Psoas muscle (tissue), 8 donors: ENCODE results near the gene RAD51B. TPM values are rescaled to one million over a fixed set of nuclear protein-coding genes. Genes with fewer than 3 reads are reported as not detected.

ENCODE experiments used
- ATAC-seq, 4 donors: fragments of 200-7000 bp; cut with Tn5 transposase; one replicate each; pipeline ENCODE4 v1.9.1; 2020; ENCODE audit warnings: moderate library complexity in 3 of 4, mild to moderate bottlenecking in 2 of 4
- DNase-seq, 2 donors: peaks; one replicate each; pipeline ENCODE4 v3.0.0-alpha.2; 2020
- H3K27ac ChIP-seq: fragments of 200-600 bp; one replicate; pipeline ENCODE4 v1.8.0; 2022
- H3K27me3 ChIP-seq, 3 donors: fragments of 200-600 bp in 1 of 3; one replicate each; pipeline versions ENCODE4 v1.6.1 to v1.8.0; 2013 to 2022; ENCODE audit warnings: low read length in 2 of 3, mild to moderate bottlenecking in 2 of 3, moderate library complexity in 1 of 3; ENCODE audit not compliant: insufficient read depth in 3 of 3
- H3K36me3 ChIP-seq, 2 donors: fragments of 200-600 bp in 1 of 2; one replicate each; pipeline versions ENCODE4 v1.6.1 to v1.8.0; 2013 to 2022; ENCODE audit warnings: low read depth in 1 of 2, mild to moderate bottlenecking in 1 of 2, moderate library complexity in 1 of 2; ENCODE audit not compliant: insufficient read depth in 1 of 2
- H3K4me1 ChIP-seq: fragments of 200-600 bp; one replicate; pipeline ENCODE4 v1.8.0; 2022
- H3K4me3 ChIP-seq: fragments of 200-600 bp; one replicate; pipeline ENCODE4 v1.8.0; 2022; ENCODE audit warnings: mild to moderate bottlenecking
- H3K9me3 ChIP-seq: fragments of 200-600 bp; one replicate; pipeline ENCODE4 v1.8.0; 2022
- WGBS, 3 donors: extraction: QIAGEN DNeasy Blood & Tissue Kit; methylation state at CpG; one replicate each; pipeline versions ENCODE4 v1.1.6 to v1.1.7; 2013; 5-methylcytosine and 5-hydroxymethylcytosine counted together
- intact Hi-C, 2 donors: fragments of 100-400 bp; cut with DNase I; formaldehyde crosslinking; loops; one replicate each; pipeline versions ENCODE4 v1.11.0 to v1.14.2; 2022
- polyA plus RNA-seq, 3 donors: library from polyadenylated mRNA; stranded (reverse); fragments of 200-250 nt; gene quantifications; one replicate each; pipeline ENCODE4 v1.2.3, GENCODE V29; 2013
- total RNA-seq, 4 donors: library from RNA; stranded (reverse); fragmentation: NEBNext Ultra II Directional in 2 of 4; extraction: Animal tissue kit (Norgen Biotek cat#: 25700) in 2 of 4; gene quantifications; one replicate each; pipeline versions ENCODE4 v1.2.1 to v1.2.4, GENCODE V29; 2021 to 2023
- TF ChIP-seq, protein P1 (sequence below): fragments of 200-600 bp; IDR thresholded peaks from one replicate; pipeline ENCODE4 v1.8.0; 2022; ENCODE audit warnings: antibody characterized with exemption
- donor health status: healthy with polysubstance abuse.
- donor health status: DM: no; HTN: no; CAD: no; lungs with moderate emphysema.
- donor health status: Bipolar disorder and iron deficiency.
- donor health status: healthy.
- donor health status: DM: yes; HTN: yes; CAD: no.
- donor health status: DM: no; HTN: no; CAD: no.
- donor health status: DM: no; HTN: no; CAD: no.
- donor health status: DM: yes; HTN: yes; CAD: no.

RAD51B gene
- total and polyA plus RNA-seq, 7 donors, result 0.60 to 7.2 (median 2.2) TPM

DNA sequence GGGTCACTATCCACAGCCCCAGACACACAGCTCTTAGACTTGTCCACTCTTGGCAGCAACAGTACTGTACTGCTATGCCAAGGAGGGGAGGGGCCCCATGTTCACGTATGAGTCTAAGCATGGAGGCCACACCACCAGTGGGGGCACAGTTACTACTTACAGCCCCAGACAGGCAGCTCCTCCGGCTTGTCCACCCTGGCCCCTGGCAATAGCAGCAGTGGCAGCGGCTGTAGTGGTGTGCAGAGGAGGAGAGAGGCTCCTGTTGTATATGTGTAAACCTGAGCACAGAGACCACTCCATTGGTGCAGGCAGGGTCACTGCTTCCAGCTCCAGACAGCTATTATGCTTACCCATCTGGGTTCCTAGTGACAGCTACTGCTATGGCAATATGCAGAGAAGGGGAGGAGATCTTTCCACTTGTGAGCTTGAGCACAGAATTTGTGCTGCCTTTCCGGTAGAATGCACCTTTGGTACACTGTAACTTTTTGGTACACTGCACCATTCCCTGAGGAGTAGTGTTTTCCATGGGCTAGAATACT is 113.2 kb downstream of the RAD51B start:
- no peak for ATAC-seq
- intact Hi-C loops, result loop anchor here in 1 of 2 donors (5.0 kb wide), 1 partner anchor 890 kb away; no protein-coding TSS in a partner anchor
- Histone ChIP-seq H3K27ac (no peak overlapping the region), H3K4me3 (no peak overlapping the region), H3K36me3 (no peaks in the 10 kb centered on the region), H3K4me1 (peaks cover 7% of the 10 kb centered on the region), H3K27me3 (no peaks in the 10 kb centered on the region), H3K9me3 (no peaks in the 10 kb centered on the region)
- TF ChIP-seq, protein P1, sequence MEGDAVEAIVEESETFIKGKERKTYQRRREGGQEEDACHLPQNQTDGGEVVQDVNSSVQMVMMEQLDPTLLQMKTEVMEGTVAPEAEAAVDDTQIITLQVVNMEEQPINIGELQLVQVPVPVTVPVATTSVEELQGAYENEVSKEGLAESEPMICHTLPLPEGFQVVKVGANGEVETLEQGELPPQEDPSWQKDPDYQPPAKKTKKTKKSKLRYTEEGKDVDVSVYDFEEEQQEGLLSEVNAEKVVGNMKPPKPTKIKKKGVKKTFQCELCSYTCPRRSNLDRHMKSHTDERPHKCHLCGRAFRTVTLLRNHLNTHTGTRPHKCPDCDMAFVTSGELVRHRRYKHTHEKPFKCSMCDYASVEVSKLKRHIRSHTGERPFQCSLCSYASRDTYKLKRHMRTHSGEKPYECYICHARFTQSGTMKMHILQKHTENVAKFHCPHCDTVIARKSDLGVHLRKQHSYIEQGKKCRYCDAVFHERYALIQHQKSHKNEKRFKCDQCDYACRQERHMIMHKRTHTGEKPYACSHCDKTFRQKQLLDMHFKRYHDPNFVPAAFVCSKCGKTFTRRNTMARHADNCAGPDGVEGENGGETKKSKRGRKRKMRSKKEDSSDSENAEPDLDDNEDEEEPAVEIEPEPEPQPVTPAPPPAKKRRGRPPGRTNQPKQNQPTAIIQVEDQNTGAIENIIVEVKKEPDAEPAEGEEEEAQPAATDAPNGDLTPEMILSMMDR, result no peak
- 77 to 83% (median 81%) methylated on average over 4 of the region's 4 CpGs for WGBS, 3 donors
- no peak for DNase-seq

DNA sequence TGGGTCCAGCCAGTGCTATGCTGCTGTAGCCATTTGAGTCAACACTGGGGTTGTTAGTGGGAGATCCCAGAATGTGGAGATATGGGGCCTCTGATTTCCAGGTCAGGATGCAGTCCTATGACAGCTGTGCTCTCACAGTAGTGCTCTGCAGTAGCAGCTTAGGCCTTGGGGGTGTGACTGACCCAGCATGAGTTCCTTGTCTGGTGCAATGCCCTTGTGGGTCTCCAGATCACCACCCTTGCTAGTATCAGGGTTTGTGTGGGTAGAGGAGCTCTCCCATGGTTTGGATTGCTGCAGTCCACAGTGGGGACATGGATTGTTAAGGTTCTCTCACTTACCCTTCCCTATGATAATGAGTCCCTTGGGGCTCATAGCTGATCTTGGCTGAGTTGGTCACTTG is 113.7 kb downstream of the RAD51B start:
- TF ChIP-seq, protein P1, result no peak
- no peaks in the 10 kb centered on the region for H3K27me3 ChIP-seq
- H3K4me1 ChIP-seq, result peaks cover 7% of the 10 kb centered on the region
- H3K9me3 ChIP-seq, result no peaks in the 10 kb centered on the region
- no peak for ATAC-seq
- DNase-seq, result no peak
- no peak overlapping the region for H3K4me3 ChIP-seq
- no peak overlapping the region for H3K27ac ChIP-seq
- no peaks in the 10 kb centered on the region for H3K36me3 ChIP-seq
- intact Hi-C loops, result loop anchor here in 1 of 2 donors (5.0 kb wide), 1 partner anchor 889 kb away; no protein-coding TSS in a partner anchor

- TF ChIP-seq, protein P1, result peak; percentile 78
- DNase-seq (no peak), ATAC-seq (peak; percentile 79 to 93 (median 86))
- WGBS, 3 donors, result 50 to 61% (median 56%) methylated on average over 1 of the region's 1 CpG
- intact Hi-C loops, result loop anchor here (2.0 to 5.0 kb wide), 2 partner anchors 883 to 888 kb away; no protein-coding TSS in a partner anchor
- H3K4me3 ChIP-seq, result no peak overlapping the region
- H3K27ac ChIP-seq, result peak overlapping the region; percentile 34
- H3K36me3 ChIP-seq, result no peaks in the 10 kb centered on the region
- H3K4me1 ChIP-seq, result peaks cover 7% of the 10 kb centered on the region
- no peaks in the 10 kb centered on the region for H3K9me3 ChIP-seq
- H3K27me3 ChIP-seq, result no peaks in the 10 kb centered on the region
Observed at GRCh38 chr14:67934087-67934486, 114.5 kb downstream of the RAD51B start.

DNA sequence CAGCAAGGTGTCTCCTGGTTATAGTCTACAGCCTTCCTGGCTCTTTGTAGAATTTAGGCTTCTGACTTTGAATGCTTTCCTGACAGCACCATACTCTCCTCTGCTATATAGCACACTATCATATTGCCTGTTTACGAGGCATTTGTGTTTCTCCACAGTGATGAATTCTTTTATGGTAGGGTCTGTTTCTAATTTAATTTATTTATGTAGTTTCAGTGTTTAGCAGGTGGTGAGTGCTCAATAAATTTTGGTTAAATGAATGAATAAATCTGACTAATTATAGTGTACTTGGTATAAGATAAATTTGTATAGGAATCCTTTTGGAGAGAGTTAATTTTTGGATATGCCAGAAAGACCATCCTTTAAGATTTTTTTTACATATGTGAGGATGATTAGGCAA is 115.3 kb downstream of the RAD51B start:
- ATAC-seq (no peak), DNase-seq (no peak)
- H3K27me3 ChIP-seq, result no peaks in the 10 kb centered on the region
- H3K27ac ChIP-seq, result peak overlapping the region; percentile 34
- H3K9me3 ChIP-seq, result no peaks in the 10 kb centered on the region
- no peak overlapping the region for H3K4me3 ChIP-seq
- peaks cover 7% of the 10 kb centered on the region for H3K4me1 ChIP-seq
- no peaks in the 10 kb centered on the region for H3K36me3 ChIP-seq
- TF ChIP-seq, protein P1, result no peak
- intact Hi-C loops, result loop anchor here (2.0 to 5.0 kb wide), 2 partner anchors 882 to 887 kb away; no protein-coding TSS in a partner anchor
- WGBS, 3 donors, result 91 to 96% (median 94%) methylated on average over 1 of the region's 1 CpG

DNA sequence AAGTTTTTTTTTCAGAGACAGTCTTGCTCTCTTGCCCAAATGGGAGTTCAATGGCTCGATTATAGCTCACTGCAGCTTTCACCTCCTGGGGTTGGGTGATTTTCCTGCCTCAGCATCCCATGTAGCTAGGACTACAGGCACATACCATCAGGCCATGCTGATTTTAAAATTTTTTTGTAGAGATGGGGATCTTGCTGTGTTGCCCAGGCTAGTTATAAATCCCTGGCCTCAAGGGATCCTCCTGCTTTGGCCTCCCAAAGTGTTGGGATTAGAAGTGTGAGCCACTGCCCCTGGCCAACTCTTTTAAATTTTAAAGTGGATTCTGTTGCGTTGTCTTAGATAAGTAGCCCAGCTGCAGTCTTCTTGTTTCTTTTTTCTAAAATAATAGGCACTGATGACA is 115.8 kb downstream of the RAD51B start:
- peaks cover 11% of the 10 kb centered on the region for H3K4me1 ChIP-seq
- no peaks in the 10 kb centered on the region for H3K36me3 ChIP-seq
- DNase-seq (no peak), ATAC-seq (no peak)
- TF ChIP-seq, protein P1, result no peak
- no peak overlapping the region for H3K4me3 ChIP-seq
- H3K9me3 ChIP-seq, result no peaks in the 10 kb centered on the region
- no peaks in the 10 kb centered on the region for H3K27me3 ChIP-seq
- H3K27ac ChIP-seq, result no peak overlapping the region
- intact Hi-C loops, result loop anchor here in 1 of 2 donors (2.0 kb wide), 1 partner anchor 881 kb away; no protein-coding TSS in a partner anchor
- 90 to 93% (median 91%) methylated on average over 2 of the region's 2 CpGs for WGBS, 3 donors
